HG02840 (cell line): ENCODE results near the gene PCDH1.

ENCODE experiments used
- ATAC-seq: cut with Tn5 transposase; IDR thresholded peaks from one replicate; pipeline ENCODE4 v1.9.1; 2021; ENCODE audit warnings: mild to moderate bottlenecking, moderate library complexity, moderate number of reproducible peaks; ENCODE audit not compliant: unreplicated experiment, low FRiP score

The PCDH1 gene

DNA sequence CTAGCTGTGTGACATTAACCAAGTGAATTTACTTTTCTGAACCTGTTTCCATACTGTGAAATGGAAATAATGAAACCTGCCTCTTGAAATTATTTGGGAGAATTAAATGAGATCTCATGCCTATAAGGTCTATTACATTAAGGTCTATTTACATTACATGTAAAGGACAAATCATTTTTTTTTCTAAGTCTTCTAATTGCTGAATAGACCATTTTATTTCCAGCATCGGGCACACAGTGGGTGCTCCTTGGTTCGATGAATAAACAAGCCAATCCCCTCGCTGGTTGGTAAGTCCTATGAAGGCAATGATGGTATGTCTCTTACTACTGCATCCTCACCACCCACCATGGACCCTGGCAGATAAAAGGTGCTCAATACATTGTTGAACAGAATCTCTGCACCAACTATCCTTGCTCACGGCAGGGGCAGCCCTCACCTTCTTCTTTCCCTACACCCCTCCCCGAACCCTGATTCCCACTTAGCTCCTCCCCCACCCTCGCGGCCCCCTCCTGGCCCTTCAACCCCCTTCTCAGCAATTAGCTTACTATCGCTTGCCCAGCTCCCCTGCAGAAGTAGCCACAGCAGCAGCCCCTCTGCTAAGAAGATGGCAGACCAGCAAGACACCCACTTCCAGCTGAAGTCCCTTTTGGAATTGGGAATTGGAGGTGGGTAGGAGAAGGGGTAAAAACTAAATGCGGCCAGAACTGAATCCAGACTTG, 3.0 kb downstream of the PCDH1 start:
- ATAC-seq: no peak

DNA sequence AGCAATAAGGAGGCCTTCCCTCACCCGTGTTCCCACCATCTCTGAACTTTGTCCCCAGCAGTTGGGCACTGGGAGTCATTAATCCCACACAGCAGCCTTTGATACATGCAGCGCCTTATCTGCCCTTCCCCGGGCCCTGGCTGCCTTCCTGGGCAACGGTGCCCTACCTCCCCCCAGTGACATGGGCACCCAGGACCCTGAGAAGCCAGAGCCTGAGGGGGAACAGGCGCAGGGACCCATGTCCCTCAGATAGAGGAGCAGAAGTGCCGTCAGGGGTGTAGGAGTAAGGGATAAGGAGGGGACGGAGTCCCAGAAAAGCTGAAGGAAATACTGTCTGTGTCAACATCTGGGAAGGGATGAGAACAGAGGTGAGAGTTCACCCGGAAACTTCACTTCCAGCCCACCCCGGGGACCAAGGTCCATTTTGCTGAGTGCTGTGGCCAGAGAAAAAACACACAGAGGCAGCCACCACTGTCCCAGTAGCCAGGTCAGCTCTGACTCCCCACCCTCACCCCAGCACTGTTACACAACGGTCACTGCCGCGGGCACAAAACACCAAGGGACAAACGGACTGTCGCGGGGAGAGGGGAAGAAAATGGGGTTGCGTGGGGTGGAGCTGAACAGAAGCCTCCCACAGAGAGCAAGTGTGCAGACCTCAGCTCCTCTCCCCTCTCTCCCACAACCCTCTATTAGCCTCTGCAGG, 3.8 kb downstream of the PCDH1 start:
- ATAC-seq: no peak

DNA sequence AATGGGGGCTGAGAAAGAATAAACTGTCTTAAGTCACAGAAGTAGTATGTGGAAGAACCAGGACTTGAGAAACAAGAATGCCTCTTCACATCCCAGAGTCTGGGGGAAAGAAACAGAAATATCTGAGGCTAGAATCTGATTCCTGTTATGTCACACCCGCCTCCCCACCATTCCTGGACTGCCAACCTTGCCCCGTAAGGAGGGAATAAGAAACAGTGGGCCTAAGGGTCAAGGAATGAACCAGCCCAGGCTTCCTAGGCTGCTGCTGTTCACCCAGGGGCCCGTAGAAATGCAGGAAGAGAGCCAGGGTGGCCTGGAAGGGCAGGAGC, 4.3 kb downstream of the PCDH1 start:
- no peak for ATAC-seq

DNA sequence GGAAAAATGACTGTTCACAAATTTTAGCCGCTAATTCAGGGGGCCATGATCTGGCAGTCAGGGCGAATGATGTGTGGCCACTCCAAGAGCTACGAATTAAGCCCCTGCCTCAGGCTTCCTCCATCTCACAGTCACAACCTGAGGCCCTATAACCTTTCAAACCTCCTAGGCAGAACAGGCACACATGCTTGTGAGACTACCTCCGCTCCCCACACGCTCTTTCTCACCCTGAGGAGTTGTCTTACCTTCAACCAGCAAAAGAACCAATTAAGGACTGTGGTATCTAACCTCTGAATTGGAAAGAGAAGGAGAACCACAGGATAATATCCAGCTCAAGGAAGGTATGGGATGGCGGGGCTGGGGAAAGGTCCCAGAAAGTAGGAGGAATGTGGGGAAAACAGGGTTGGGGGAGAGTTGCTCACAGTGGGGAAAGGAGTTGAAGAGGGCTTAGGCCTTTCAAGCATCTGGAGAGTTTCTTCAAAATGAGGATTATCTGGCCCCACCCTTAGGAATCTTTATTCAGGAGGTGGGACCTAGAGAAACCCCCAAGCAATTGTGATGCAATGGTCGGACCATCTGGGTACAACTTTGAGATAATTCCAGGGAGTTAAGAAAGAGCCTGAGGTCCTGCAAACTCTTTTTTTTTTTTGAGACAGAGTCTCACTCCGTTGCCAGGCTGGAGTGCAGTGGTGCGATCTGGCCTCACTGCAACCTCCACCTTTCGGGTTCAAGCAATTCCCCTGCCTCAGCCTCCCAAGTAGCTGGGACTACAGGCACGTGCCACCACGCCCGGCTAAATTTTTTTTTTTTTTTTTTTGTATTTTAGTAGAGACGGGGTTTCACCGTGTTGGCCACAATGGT, 5.5 kb downstream of the PCDH1 start:
- ATAC-seq: no peak

DNA sequence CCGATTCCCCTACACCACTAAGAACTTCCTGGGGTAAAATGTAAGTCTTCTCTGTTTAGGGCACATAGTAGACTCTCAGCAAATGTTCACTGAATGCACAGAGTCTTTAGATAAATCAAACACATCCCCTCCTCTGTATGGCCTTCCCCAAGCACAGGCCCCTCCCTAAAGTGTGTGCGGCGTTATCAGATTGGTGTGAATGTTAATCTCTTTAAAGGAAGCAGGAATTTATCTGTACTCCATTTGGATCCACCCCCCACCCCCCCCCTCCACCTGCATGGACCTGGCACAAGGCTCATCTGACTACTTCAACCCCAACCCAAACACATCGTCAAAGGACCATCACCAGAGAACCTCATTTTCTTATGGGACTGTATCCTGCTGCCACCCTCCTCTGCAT, 6.3 kb downstream of the PCDH1 start:
- no peak for ATAC-seq

DNA sequence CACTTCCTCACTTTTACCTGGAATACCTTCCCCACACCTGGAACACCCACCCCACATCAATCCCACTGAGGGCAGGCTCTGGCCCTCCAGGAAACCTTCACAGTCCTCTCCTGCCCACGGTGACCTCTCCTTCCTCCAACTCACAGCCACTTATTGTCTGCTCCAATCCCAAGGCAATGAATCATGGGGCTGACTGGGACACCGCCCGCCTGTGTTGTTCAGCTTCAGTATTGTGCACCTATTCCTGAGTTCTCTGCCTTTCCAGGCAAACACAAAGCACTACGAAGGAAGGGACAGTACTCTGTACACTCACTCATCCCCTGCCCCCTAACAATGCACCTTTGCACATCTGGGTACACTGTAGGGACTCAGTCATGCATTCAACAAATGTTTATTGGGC, 7.3 kb downstream of the PCDH1 start:
- ATAC-seq: no peak

DNA sequence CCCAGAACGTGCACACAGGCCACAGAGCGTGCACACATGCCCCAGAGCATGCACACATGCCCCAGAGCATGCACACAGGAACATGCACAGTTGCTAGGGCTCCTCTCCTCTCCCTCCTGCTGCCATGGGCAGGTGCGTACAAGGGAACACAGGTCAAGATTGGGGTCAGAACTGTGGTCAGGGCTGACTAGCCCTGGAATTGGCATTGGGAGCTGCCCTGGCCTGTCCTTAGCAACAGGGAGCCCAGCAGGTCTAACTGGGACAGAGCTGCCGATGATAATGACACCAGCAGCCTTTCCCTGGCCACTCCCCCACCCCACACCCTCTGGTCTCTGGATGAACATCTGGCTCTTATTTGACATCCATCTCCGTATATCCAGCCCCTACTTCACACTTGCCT, 8.0 kb downstream of the PCDH1 start:
- ATAC-seq: no peak

DNA sequence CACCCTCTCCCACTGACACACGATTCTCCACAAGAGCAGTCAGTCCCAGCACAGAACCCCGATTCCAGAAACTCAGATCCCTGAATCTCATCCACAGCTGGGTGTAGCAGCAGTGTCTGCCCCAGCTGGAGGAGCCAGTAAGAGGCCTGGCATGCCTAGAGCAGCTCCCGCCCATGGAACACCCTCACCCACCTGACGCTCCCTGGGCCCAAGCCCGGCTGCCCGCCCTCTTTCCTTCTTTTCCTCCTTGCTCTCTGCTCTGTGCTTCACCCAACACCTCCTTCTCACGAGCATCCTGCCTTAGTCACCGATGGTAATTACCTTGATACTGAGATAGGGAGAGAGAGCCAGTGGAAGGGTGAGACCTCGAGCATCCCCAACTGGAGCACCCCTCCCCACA, 8.7 kb downstream of the PCDH1 start:
- no peak for ATAC-seq

DNA sequence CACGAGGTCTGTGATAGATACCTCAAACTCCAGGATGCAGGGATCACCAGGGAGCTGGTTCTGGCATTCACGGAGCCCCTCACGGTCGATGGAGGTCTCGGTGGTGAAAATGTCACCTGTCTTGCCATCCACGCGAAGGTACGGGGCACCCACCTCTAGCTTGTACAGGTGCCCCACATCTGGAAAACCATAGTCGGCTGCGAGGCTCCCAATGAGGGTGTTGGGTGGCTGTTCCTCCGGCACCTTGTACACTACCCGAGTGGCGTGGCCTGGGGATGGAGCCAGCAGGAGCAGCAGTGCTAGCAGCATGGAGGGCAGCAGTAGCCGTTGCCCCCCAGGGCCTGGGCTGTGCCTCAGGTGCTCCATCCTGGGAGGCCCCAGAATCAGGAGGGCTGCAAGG, 9.2 kb downstream of the PCDH1 start:
- ATAC-seq: no peak

DNA sequence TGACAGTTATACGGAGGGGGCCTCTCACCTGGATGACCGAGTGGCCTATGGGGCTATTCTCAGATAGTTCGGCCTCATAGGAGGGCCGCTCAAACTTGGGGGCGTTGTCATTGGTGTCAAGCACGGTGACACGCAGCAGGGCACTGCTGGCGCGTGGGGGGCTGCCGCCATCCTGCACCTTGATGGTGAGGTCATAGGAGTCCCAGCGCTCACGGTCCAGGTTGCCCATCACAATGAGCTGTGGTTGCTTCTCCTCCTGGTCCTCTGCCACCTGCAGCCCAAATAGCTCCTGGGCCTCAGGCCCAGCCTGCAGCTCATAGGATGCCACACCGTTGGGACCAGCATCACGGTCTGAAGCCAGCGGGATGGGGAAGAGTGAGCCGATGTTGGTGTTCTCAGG, 9.7 kb downstream of the PCDH1 start:
- ATAC-seq: no peak

DNA sequence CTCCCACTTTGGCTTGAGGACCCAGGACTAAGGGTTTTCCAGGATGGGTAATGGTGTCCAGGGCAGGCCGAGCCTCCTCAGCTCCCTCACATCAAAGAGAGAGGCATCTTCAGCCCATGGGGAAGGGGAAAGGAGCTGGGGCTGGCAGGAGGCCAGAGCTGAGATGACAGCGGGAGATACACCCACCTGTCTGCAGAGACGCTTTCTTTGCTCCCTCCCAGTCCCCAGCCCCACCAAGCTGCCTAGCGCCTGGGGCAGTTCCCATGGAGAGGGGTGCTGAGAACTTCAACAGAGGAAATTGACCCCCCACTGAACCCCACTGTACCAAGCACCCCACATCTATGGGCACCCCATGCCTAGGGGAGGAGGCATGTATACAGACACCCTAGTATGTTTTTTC, 10.6 kb downstream of the PCDH1 start:
- no peak for ATAC-seq

DNA sequence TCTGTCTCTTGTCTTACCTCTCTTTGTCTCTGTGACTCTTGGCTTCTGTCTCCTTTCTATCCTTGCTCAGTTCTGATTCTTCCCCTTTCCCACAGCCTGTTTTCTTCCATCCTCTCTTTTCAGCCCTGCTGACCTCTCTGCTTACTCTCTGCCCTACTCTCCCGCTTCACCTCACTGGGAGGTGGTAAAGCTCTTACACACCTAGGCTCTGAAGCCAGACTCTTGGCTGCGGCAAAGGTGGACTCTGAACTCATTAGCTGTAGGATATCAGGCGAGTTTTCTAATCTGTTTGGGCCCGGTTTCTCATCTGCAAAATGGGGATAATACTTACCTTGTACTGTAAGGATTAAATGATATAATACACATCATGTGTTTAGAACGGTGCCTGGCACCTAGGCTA, 11.1 kb downstream of the PCDH1 start:
- no peak for ATAC-seq

DNA sequence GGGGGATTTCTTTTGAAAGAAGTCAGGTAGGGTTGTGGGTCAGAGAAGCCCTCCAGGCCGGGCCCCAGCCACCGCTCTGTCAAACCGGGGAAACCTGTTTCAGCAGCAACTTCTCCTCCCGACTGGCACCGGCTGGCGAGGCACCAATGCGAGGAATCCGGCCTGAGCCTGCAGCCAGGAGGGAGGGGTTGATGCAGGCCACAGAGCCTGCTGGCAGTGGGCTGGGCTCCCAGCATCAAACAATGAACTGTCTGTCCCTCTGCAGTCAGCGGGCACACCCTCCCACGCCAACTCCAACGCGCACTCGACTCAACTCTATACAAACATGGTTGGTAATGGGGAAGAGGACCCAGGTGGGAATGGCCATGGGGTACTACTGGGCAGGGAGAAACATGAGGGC, 12.1 kb downstream of the PCDH1 start:
- ATAC-seq: no peak

DNA sequence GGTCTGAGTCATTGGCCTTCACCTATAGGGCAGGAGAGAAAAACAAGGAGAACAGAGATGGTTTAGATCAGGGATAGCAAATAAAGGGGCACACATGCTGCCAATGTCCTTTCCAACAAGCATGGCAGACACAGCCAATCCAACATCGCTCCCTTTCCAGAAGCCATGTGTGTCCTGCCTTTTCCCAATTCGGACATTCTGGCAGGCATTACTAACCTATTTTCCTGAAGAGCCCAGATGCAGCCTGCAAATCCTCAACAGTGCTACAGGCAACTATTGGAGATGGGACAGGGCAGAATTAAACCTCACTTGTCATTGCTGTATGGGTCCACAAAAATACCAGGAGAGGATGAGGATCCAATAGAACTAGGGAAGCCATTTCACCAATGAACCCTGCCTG, 12.8 kb downstream of the PCDH1 start:
- no peak for ATAC-seq

DNA sequence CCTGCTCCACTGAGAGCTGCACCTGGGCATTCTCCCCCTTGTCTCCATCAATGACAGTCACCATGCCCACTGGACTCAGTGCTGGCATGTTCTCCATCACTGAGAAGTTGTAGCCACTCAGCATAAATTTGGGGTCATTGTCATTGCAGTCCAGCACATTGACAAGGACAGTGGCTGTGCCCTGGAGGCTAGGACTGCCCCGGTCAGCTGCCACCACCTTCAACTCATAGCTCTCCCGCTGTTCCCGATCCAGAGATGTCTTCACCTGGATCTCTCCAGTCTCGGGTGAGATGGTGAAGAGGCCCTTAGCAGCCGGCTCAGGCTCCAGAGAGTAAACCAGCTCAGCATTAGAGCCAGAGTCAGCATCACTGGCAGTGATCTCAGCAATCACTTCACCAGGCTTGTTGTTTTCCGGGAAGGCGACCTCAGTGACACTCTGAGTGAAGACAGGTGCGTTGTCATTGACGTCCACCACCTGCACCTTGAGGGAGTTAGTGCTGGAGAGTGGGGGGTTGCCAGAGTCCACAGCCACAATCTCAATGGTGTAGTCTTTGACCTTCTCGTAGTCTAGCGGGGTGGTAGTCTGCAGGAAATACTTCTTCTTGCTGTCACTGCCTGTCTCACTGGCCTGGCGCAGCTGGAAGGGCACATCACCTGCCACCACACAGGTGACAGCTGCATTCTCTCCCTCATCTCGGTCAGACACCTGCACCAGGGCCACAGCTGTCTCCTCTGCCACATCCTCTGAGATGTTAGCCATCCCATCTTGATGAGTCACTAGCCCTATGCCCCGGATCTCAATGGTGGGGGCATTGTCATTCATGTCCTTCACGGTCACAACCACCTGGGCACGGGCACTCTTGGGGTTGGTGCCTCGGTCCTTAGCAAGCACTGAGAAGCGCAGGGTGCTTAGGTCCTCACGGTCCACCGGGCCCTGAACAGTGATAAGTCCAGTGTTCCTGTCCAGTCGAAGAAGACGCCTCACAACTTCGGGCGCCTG, 13.5 kb downstream of the PCDH1 start:
- ATAC-seq: no peak

DNA sequence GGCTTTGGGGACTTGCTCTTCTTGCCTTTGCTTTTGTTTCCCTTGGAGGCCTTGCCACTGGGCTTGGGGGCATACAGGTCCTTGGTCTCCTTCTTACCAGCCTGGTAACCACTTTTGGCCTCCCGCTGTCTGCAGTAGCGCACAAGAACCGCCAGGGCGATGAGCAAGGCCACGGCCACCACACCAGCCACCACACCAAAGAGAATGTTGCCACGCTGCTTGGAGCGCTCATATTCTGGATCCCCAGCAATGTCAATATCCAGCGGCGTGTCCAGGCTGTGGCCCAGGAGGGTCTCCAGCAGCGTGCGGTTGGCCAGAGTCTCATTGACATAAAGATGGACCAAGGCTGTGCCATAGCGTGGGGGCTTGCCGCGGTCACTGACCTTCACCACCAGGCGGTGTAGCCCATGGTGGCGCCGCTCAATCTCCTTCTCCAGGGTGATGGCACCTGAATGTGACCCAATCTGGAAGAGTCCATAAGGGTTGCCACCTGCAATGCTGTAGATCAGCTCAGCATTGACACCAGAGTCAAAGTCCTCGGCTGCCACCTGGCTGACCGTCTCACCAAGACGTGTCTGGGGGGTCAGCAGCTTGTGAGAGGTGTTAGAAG, 14.5 kb downstream of the PCDH1 start:
- ATAC-seq: no peak

DNA sequence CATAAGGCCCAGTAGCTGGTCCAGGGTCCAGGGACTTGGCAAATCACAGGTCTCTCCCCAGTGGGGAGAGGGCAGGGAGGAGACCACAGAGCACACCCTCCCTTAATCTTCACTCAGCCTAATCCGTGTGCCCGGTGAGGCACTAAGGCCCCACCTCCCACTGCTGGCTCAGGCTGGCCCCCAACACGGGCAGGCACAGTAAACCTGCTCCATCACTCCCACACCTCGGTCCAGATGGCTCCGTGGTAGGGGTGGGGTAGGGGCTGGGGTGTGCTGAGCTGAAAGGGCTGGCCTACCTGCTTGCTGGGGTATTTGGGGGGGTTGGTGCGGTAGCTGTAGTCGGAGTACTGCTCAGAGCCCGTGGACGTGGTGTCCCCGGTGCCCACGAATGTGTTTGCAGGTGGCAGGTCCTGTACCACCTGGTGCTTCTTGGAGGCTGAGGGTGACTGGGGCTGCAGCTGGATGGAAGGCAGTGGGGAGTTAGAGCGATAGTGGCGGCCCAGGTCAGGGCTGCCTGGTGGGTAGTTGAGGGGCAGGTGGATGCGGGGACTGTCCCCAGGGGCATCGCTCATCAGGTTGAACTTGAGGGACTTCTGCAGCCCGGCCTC, 15.2 kb downstream of the PCDH1 start:
- ATAC-seq: no peak

DNA sequence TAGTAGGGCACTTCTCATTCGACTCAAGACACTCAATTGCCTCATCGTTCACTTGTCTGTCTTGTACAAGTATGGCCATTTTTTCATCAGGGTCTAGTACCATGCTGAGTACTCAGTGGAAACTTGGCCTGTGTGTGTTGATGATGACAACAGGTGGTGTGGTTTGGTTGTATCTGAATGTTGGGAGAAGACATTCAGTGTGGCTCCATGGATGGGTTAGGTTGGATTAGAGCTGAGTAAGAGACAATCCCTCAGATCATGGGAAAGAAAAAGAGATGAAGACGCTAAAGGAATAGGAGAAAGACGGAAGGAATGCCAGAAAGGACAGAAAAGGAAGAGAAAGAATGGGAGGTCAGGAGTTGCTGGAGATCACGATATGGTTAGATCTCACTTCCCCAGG, 17.0 kb downstream of the PCDH1 start:
- no peak for ATAC-seq

DNA sequence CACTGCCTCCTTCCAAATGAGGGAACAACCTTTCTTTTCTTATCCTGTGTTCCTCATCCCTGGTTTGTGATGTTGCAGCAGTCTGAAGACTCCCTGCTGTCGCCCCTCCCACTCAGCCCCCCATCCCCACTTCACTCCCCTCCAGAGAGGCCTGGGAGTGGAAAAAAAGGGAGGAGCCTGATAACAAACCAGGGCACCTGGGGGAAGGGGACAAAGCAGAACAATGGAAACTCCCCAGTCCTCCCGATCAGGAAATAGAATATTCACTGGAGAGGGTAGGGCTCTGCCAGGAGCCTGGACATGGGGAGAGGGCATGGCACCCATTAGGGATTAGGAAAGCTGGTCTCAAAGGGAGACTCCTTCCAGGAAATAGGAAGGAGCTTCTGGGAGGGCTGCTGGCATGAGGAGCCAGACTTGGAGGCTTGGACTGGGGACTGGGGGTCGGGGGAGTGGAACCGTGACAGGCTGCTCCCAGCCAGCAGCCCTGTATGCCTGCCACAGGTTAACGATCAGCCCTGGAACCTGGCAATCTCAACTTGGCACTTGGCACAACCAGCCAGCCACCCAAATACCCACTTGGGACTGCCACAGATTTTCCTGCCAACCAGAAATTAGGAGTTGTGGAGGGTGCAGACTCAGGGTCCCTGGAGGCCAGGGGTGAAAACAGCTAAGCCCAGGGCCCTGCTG, 20.0 kb downstream of the PCDH1 start:
- ATAC-seq: no peak
